Adipocyte (in vitro differentiated cells): ENCODE data around the gene FOXG1.
A peak's percentile ranks its signal among the peaks of the same experiment; 100 is the strongest.

Experiments
- DNase-seq: peaks from one replicate; pipeline ENCODE4 v3.0.0-alpha.2; 2015; ENCODE audit warnings: low read depth
- H3K27me3 ChIP-seq: replicated peaks from 2 replicates; pipeline ENCODE4 v1.7.0; 2013; ENCODE audit warnings: mild to moderate bottlenecking, low read length, moderate library complexity; ENCODE audit not compliant: control insufficient read depth, insufficient read depth
- H3K36me3 ChIP-seq: 2 replicates; pipeline ENCODE4 v1.7.0; 2013; ENCODE audit warnings: low read length, mild to moderate bottlenecking, moderate library complexity; ENCODE audit not compliant: control insufficient read depth, insufficient read depth, severe bottlenecking
- H3K4me1 ChIP-seq: 2 replicates; pipeline ENCODE4 v1.7.0; 2013; ENCODE audit warnings: mild to moderate bottlenecking, low read length, moderate library complexity; ENCODE audit not compliant: control insufficient read depth, insufficient read depth
- H3K4me3 ChIP-seq: 2 replicates; pipeline ENCODE4 v1.7.0; 2013; ENCODE audit warnings: mild to moderate bottlenecking, low read length, moderate library complexity
- H3K9ac ChIP-seq: 2 replicates; pipeline ENCODE4 v1.7.0; 2013; ENCODE audit warnings: mild to moderate bottlenecking, low read length, moderate library complexity
- H3K9me3 ChIP-seq: 2 replicates; pipeline ENCODE4 v1.7.0; 2013; ENCODE audit warnings: mild to moderate bottlenecking, low read length, moderate library complexity; ENCODE audit not compliant: control insufficient read depth

FOXG1 gene

GRCh38 chr14:28766469-28766955 is at the start of gene FOXG1:
Gene FOXG1, plus strand, starts transcription at chr14:28766787. Its CDS starts 493 bp downstream, at chr14:28767280.
- peak within 1 kb of the TSS; percentile 68 for H3K4me3 ChIP-seq
- no peaks in the 10 kb centered on the region for H3K4me1 ChIP-seq
- H3K9me3 ChIP-seq: peaks cover 12% of the 10 kb centered on the region
- H3K9ac ChIP-seq: no peak within 1 kb of the TSS
- H3K27me3 ChIP-seq: peaks cover 79% of the 10 kb centered on the region
- no peak for DNase-seq
- no peaks in the 10 kb centered on the region for H3K36me3 ChIP-seq

- no peak for DNase-seq
- Histone ChIP-seq H3K4me1 (no peaks in the 10 kb centered on the region), H3K4me3 (no peak overlapping the region), H3K9ac (no peak overlapping the region), H3K36me3 (no peaks in the 10 kb centered on the region), H3K9me3 (no peaks in the 10 kb centered on the region), H3K27me3 (no peaks in the 10 kb centered on the region)
Measured at GRCh38 chr14:28719130-28719529, 47.5 kb upstream of the FOXG1 start.

- peaks cover 4% of the 10 kb centered on the region for H3K27me3 ChIP-seq
- no peaks in the 10 kb centered on the region for H3K36me3 ChIP-seq
- H3K9ac ChIP-seq: no peak overlapping the region
- H3K4me1 ChIP-seq: no peaks in the 10 kb centered on the region
- DNase-seq: no peak
- no peak overlapping the region for H3K4me3 ChIP-seq
- no peaks in the 10 kb centered on the region for H3K9me3 ChIP-seq
Measured at GRCh38 chr14:28731358-28731757, 35.2 kb upstream of the FOXG1 start.

GRCh38 chr14:28742171-28742846 is 24.3 kb upstream of the FOXG1 start:
- no peak overlapping the region for H3K9ac ChIP-seq
- H3K4me3 ChIP-seq: no peak overlapping the region
- no peaks in the 10 kb centered on the region for H3K36me3 ChIP-seq
- no peak for DNase-seq
- no peaks in the 10 kb centered on the region for H3K27me3 ChIP-seq
- peaks cover 8% of the 10 kb centered on the region for H3K9me3 ChIP-seq
- H3K4me1 ChIP-seq: peaks cover 4% of the 10 kb centered on the region

GRCh38 chr14:28744126-28744525 is 22.5 kb upstream of the FOXG1 start:
- peaks cover 10% of the 10 kb centered on the region for H3K9me3 ChIP-seq
- DNase-seq: no peak
- no peak overlapping the region for H3K9ac ChIP-seq

GRCh38 chr14:28745176-28745575 is 21.4 kb upstream of the FOXG1 start:
- Histone ChIP-seq H3K4me1 (peaks cover 4% of the 10 kb centered on the region), H3K27me3 (no peaks in the 10 kb centered on the region), H3K9ac (no peak overlapping the region), H3K9me3 (peaks cover 10% of the 10 kb centered on the region), H3K36me3 (no peaks in the 10 kb centered on the region), H3K4me3 (no peak overlapping the region)
- DNase-seq: no peak

More at GRCh38 chr14:28744126-28744525, 22.5 kb upstream of the FOXG1 start:
- no peaks in the 10 kb centered on the region for H3K27me3 ChIP-seq
- peaks cover 4% of the 10 kb centered on the region for H3K4me1 ChIP-seq
- no peak overlapping the region for H3K4me3 ChIP-seq
- no peaks in the 10 kb centered on the region for H3K36me3 ChIP-seq

- no peak overlapping the region for H3K9ac ChIP-seq
- H3K36me3 ChIP-seq: no peaks in the 10 kb centered on the region
- H3K4me3 ChIP-seq: no peak overlapping the region
- H3K4me1 ChIP-seq: peaks cover 4% of the 10 kb centered on the region
- H3K9me3 ChIP-seq: peaks cover 10% of the 10 kb centered on the region
- DNase-seq: no peak
- H3K27me3 ChIP-seq: no peaks in the 10 kb centered on the region
Measured at GRCh38 chr14:28746247-28746646, 20.3 kb upstream of the FOXG1 start.

- DNase-seq: peak; percentile 78
- Histone ChIP-seq H3K9ac (no peak overlapping the region), H3K36me3 (no peaks in the 10 kb centered on the region), H3K4me3 (no peak overlapping the region), H3K4me1 (no peaks in the 10 kb centered on the region), H3K9me3 (peaks cover 9% of the 10 kb centered on the region), H3K27me3 (peaks cover 24% of the 10 kb centered on the region)
Measured at GRCh38 chr14:28751467-28752058, 15.0 kb upstream of the FOXG1 start.

- Histone ChIP-seq H3K9ac (no peak overlapping the region), H3K4me1 (peaks cover 9% of the 10 kb centered on the region), H3K4me3 (no peak overlapping the region), H3K36me3 (no peaks in the 10 kb centered on the region), H3K9me3 (no peaks in the 10 kb centered on the region), H3K27me3 (peaks cover 53% of the 10 kb centered on the region)
- DNase-seq: peak; percentile 87
Measured at GRCh38 chr14:28754209-28754985, 12.2 kb upstream of the FOXG1 start.

- no peak overlapping the region for H3K4me3 ChIP-seq
- H3K27me3 ChIP-seq: peaks cover 62% of the 10 kb centered on the region
- H3K9me3 ChIP-seq: peaks cover under 1% of the 10 kb centered on the region
- no peaks in the 10 kb centered on the region for H3K36me3 ChIP-seq
- no peak for DNase-seq
- no peak overlapping the region for H3K9ac ChIP-seq
- peaks cover 11% of the 10 kb centered on the region for H3K4me1 ChIP-seq
Measured at GRCh38 chr14:28755198-28755815, 11.3 kb upstream of the FOXG1 start.

GRCh38 chr14:28755884-28756268 is 10.7 kb upstream of the FOXG1 start:
- H3K36me3 ChIP-seq: no peaks in the 10 kb centered on the region
- H3K4me1 ChIP-seq: peaks cover 11% of the 10 kb centered on the region
- peaks cover 4% of the 10 kb centered on the region for H3K9me3 ChIP-seq
- no peak overlapping the region for H3K9ac ChIP-seq
- peaks cover 67% of the 10 kb centered on the region for H3K27me3 ChIP-seq
- H3K4me3 ChIP-seq: no peak overlapping the region
- DNase-seq: no peak
